ENCODE results near the gene OVCH1. TPM values are rescaled to one million over a fixed set of nuclear protein-coding genes. Genes with fewer than 3 reads are reported as not detected.

OVCH1 gene
- total RNA-seq, 1 donor from 2014 or later = not detected

- Histone ChIP-seq H3K27ac (no peak overlapping the region), H3F3A (ENCODE audit: low read depth) (no peaks in the 10 kb centered on the region), H3K4me2 (no peak overlapping the region), H4K20me1 (ENCODE audit: low read depth) (no peaks in the 10 kb centered on the region), H3K79me2 (ENCODE audit: low read depth) (no peaks in the 10 kb centered on the region), H3K4me1 (no peaks in the 10 kb centered on the region), H3K4me3 (no peak overlapping the region), H3K9ac (no peak overlapping the region), H3K36me3 (peaks cover 4% of the 10 kb centered on the region), H3K9me3 (ENCODE audit: low read depth) (no peaks in the 10 kb centered on the region), H3K27me3 (no peaks in the 10 kb centered on the region), H2AFZ (replicated peaks) (no peak overlapping the region)
- DNase-seq (ENCODE audit: low spot score) = no peak
- H3K9me3 Mint-ChIP-seq = no peaks in the 10 kb centered on the region
- no peak overlapping the region for H3K4me3 Mint-ChIP-seq
- H3K36me3 Mint-ChIP-seq = peaks cover 10% of the 10 kb centered on the region
- H3K4me1 Mint-ChIP-seq = peaks cover 19% of the 10 kb centered on the region
- no peaks in the 10 kb centered on the region for H3K27me3 Mint-ChIP-seq (ENCODE audit: insufficient read depth, low read depth)
- no peak for TF ChIP-seq EZH2phosphoT487 (IDR thresholded peaks at IDR 0.05)
- no peak for TF ChIP-seq EZH2 (IDR thresholded peaks at IDR 0.05)
- no peak for TF ChIP-seq CTCF (IDR thresholded peaks at IDR 0.05)
- no peak overlapping the region for H3K27ac Mint-ChIP-seq
Observed at GRCh38 chr12:29510591-29511185, 13.2 kb upstream of the OVCH1 start.

GRCh38 chr12:29509503-29509902, 12.0 kb upstream of the OVCH1 start:
- Histone ChIP-seq H3K9ac (no peak overlapping the region), H4K20me1 (ENCODE audit: low read depth) (no peaks in the 10 kb centered on the region), H3K4me3 (no peak overlapping the region), H2AFZ (replicated peaks) (no peak overlapping the region), H3K27ac (no peak overlapping the region), H3K4me2 (no peak overlapping the region), H3K4me1 (no peaks in the 10 kb centered on the region), H3K27me3 (no peaks in the 10 kb centered on the region), H3K79me2 (ENCODE audit: low read depth) (no peaks in the 10 kb centered on the region), H3K9me3 (ENCODE audit: low read depth) (no peaks in the 10 kb centered on the region), H3F3A (ENCODE audit: low read depth) (no peaks in the 10 kb centered on the region), H3K36me3 (peaks cover 4% of the 10 kb centered on the region)
- Mint-ChIP-seq H3K36me3 (peaks cover 6% of the 10 kb centered on the region), H3K4me3 (no peak overlapping the region), H3K27me3 (ENCODE audit: insufficient read depth, low read depth) (no peaks in the 10 kb centered on the region), H3K27ac (no peak overlapping the region), H3K9me3 (no peaks in the 10 kb centered on the region), H3K4me1 (peaks cover 19% of the 10 kb centered on the region)
- DNase-seq (ENCODE audit: low spot score) = no peak
- no peak for TF ChIP-seq EZH2phosphoT487 (IDR thresholded peaks at IDR 0.05)
- TF ChIP-seq EZH2 (IDR thresholded peaks at IDR 0.05) = no peak
- no peak for TF ChIP-seq CTCF (IDR thresholded peaks at IDR 0.05)

GRCh38 chr12:29508949-29509348, 11.5 kb upstream of the OVCH1 start:
- Histone ChIP-seq H3K79me2 (ENCODE audit: low read depth) (no peaks in the 10 kb centered on the region), H2AFZ (replicated peaks) (no peak overlapping the region), H3K9me3 (ENCODE audit: low read depth) (no peaks in the 10 kb centered on the region), H3K27me3 (no peaks in the 10 kb centered on the region), H3K4me3 (no peak overlapping the region), H3K27ac (no peak overlapping the region), H3K4me1 (no peaks in the 10 kb centered on the region), H3K36me3 (peaks cover 4% of the 10 kb centered on the region), H4K20me1 (ENCODE audit: low read depth) (no peaks in the 10 kb centered on the region), H3K9ac (no peak overlapping the region), H3K4me2 (no peak overlapping the region), H3F3A (ENCODE audit: low read depth) (no peaks in the 10 kb centered on the region)
- H3K27me3 Mint-ChIP-seq (ENCODE audit: insufficient read depth, low read depth) = no peaks in the 10 kb centered on the region
- no peak overlapping the region for H3K4me3 Mint-ChIP-seq
- H3K4me1 Mint-ChIP-seq = peaks cover 19% of the 10 kb centered on the region
- H3K9me3 Mint-ChIP-seq = no peaks in the 10 kb centered on the region
- DNase-seq (ENCODE audit: low spot score) = no peak
- H3K36me3 Mint-ChIP-seq = peaks cover 4% of the 10 kb centered on the region
- TF ChIP-seq EZH2phosphoT487 (IDR thresholded peaks at IDR 0.05) (no peak), EZH2 (IDR thresholded peaks at IDR 0.05) (no peak), CTCF (IDR thresholded peaks at IDR 0.05) (no peak)
- H3K27ac Mint-ChIP-seq = no peak overlapping the region
